Naive thymus-derived CD8-positive, alpha-beta T cell (primary cell): Measurements from ENCODE around the gene RHBDL1. TPM values are rescaled to one million over a fixed set of nuclear protein-coding genes. Genes with fewer than 3 reads are reported as not detected.

Experiments used
- ATAC-seq, 2 donors: fragments of 150-1000 bp; cut with Tn5 transposase in 1 of 2; sonication (Bioruptor Pico), chemical (Tn5 transposase) in 1 of 2; 1 replicate in 1 of 2; 2 replicates in 1 of 2; pipeline ENCODE4 v1.10.0; 2021; ENCODE audit warnings: mild to moderate bottlenecking in 2 of 2, moderate library complexity in 2 of 2
- POLR2A ChIA-PET: fragments of 350-600 bp; sonication (Branson Sonifier 250); formaldehyde crosslinking; loops from one replicate; lab custom pipeline; 2021; ENCODE audit warnings: antibody characterized with exemption; lab: Charles Lee
- DNase-seq, 10 donors: peaks; one replicate each; pipeline versions ENCODE4 v3.0.0 to v3.0.0-alpha.2; 2020 to 2022
- H3K27ac Mint-ChIP-seq, 10 donors: one replicate each; pipeline ENCODE4 v1.8.0; 2020 to 2022; ENCODE audit warnings: mild to moderate bottlenecking in 10 of 10, mixed read lengths in 10 of 10, moderate library complexity in 4 of 10, inconsistent platforms in 1 of 10
- H3K27me3 Mint-ChIP-seq, 5 donors: one replicate each; pipeline ENCODE4 v1.8.0; 2021 to 2022; ENCODE audit warnings: mixed read lengths in 5 of 5
- H3K36me3 Mint-ChIP-seq, 3 donors: one replicate each; pipeline ENCODE4 v1.8.0; 2020 to 2022; ENCODE audit warnings: mixed read lengths in 3 of 3, mild to moderate bottlenecking in 2 of 3, inconsistent platforms in 1 of 3
- H3K4me1 Mint-ChIP-seq, 4 donors: one replicate each; pipeline ENCODE4 v1.8.0; 2021 to 2022; ENCODE audit warnings: mixed read lengths in 4 of 4
- H3K4me3 Mint-ChIP-seq, 10 donors: one replicate each; pipeline ENCODE4 v1.8.0; 2020 to 2022; ENCODE audit warnings: mild to moderate bottlenecking in 10 of 10, mixed read lengths in 10 of 10, moderate library complexity in 6 of 10, inconsistent platforms in 1 of 10
- H3K9me3 Mint-ChIP-seq, 9 donors: one replicate each; pipeline ENCODE4 v1.8.0; 2020 to 2022; ENCODE audit warnings: mixed read lengths in 9 of 9, mild to moderate bottlenecking in 3 of 9, inconsistent platforms in 1 of 9, moderate library complexity in 1 of 9
- polyA plus RNA-seq, 3 donors: library from polyadenylated mRNA; unstranded; fragments of 300-500 nt; fragmentation: Illumina TruSeq; gene quantifications; one replicate each; pipeline ENCODE4 v1.2.3, GENCODE V29; 2021
- total RNA-seq, 8 experiments: library from RNA in 2 of 8; stranded (reverse) in 2 of 8; gene quantifications; one replicate each; pipeline ENCODE4 v1.2.3 and lab custom pipeline; 2021 to 2026

RHBDL1 gene
- total and polyA plus RNA-seq, 5 experiments from 2014 or later = 1.3 to 1.4 TPM; not detected in 3

DNA sequence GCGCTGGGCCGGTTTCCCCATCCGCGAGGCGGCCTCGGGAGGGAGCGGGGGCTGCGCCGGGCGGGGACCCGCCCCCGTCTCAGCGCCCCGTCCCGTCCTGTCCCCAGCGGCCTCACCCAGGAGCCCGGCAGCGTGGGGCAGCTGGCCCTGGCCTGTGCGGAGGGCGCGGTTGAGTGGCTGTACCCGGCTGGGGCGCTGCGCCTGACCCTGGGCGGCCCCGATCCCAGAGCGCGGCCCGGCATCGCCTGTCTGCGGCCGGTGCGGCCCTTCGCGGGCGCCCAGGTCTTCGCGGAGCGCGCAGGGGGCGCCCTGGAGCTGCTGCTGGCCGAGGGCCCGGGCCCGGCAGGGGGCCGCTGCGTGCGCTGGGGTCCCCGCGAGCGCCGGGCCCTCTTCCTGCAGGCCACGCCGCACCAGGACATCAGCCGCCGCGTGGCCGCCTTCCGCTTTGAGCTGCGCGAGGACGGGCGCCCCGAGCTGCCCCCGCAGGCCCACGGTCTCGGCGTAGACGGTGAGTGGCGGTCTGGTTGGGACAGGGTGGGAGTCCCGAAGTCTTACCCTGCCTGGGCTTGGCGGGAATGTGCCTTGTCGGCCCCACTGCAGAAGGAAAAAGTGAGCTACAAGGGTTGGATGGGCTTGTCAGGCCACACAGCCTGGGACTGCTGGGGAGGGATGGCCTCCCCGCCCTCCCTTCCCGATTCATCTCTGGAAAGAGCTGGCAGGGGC is 40.2 kb downstream of the RHBDL1 start:
- Mint-ChIP-seq H3K27ac (peak overlapping the region in 2 of 10 donors; percentile 20 to 52), H3K36me3 (no peaks in the 10 kb centered on the region), H3K4me1 (peaks cover 13 to 41% (median 33%) of the 10 kb centered on the region in 4 donors), H3K9me3 (no peaks in the 10 kb centered on the region), H3K4me3 (peak overlapping the region; percentile 50 to 83 (median 66)), H3K27me3 (peaks cover 0 to 7% (median 0%) of the 10 kb centered on the region in 5 donors)
- ATAC-seq = peak; percentile 9 to 33
- POLR2A ChIA-PET = interaction anchor here (0.6 to 21.0 kb wide), 13 partner anchors 8 to 93 kb away, joined by 3 to 411 read pairs (median 4); partner anchors contain the start of genes CCDC78, CHTF18, CIAO3 and HAGHL
- no peak for DNase-seq

DNA sequence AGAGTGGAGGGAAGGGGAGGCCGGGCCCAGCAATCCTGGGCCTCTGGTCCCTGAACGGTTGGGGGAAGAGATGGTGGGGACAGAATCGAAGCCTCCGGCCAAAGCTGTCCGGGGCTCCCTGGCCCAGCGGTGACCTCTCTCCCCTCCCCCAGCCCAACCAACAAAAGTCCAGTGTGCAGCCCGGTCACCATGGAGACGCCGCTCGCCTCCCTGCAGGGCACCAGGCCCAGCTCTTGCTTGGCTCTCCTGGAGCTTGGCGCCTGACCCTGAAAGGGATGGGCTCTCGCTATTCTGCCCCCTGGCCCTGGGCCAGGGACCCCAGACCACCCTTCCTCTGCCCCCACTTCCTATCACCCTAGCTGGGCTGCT is 40.7 kb downstream of the RHBDL1 start:
- peak overlapping the region in 1 of 10 donors; percentile 20 for H3K27ac Mint-ChIP-seq

DNA sequence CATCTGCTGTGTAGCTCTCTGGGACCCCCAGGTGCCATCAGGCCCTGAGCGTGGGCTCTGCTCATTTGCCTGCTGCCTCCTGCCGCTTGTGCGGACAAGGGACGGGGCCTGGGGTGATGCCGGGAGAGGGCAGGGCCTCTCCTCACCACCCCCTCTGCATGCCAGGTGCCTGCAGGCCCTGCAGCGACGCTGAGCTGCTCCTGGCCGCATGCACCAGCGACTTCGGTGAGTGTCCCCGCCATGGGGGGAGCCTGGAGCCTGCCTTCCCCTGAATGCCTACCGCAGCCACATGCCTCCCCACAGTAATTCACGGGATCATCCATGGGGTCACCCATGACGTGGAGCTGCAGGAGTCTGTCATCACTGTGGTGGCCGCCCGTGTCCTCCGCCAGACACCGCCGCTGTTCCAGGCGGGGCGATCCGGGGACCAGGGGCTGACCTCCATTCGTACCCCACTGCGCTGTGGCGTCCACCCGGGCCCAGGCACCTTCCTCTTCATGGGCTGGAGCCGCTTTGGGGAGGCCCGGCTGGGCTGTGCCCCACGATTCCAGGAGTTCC is 41.4 kb downstream of the RHBDL1 start:
- Mint-ChIP-seq H3K36me3 (no peaks in the 10 kb centered on the region), H3K9me3 (no peaks in the 10 kb centered on the region), H3K4me3 (peak overlapping the region in 6 of 10 donors; percentile 42 to 72 (median 56)), H3K4me1 (peaks cover 13 to 41% (median 34%) of the 10 kb centered on the region in 4 donors), H3K27me3 (peaks cover 0 to 3% (median 0%) of the 10 kb centered on the region in 5 donors), H3K27ac (no peak overlapping the region)
- ATAC-seq (no peak), DNase-seq (no peak)
- POLR2A ChIA-PET = interaction anchor here (0.9 to 21.0 kb wide), 6 partner anchors 10 to 68 kb away, joined by 3 to 411 read pairs (median 6); partner anchors contain the start of genes CCDC78, CIAO3, HAGHL and JMJD8

More for the DNA sequence above, 40.7 kb downstream of the RHBDL1 start:
- POLR2A ChIA-PET = interaction anchor here (0.6 to 21.0 kb wide), 12 partner anchors 9 to 92 kb away, joined by 3 to 411 read pairs (median 4); partner anchors contain the start of genes CCDC78, CHTF18, CIAO3 and HAGHL
- no peak for DNase-seq
- H3K9me3 Mint-ChIP-seq = no peaks in the 10 kb centered on the region
- no peaks in the 10 kb centered on the region for H3K36me3 Mint-ChIP-seq
- peaks cover 13 to 41% (median 33%) of the 10 kb centered on the region in 4 donors for H3K4me1 Mint-ChIP-seq
- H3K27me3 Mint-ChIP-seq = peaks cover 0 to 3% (median 0%) of the 10 kb centered on the region in 5 donors
- no peak for ATAC-seq
- H3K4me3 Mint-ChIP-seq = peak overlapping the region; percentile 39 to 83 (median 68)

DNA sequence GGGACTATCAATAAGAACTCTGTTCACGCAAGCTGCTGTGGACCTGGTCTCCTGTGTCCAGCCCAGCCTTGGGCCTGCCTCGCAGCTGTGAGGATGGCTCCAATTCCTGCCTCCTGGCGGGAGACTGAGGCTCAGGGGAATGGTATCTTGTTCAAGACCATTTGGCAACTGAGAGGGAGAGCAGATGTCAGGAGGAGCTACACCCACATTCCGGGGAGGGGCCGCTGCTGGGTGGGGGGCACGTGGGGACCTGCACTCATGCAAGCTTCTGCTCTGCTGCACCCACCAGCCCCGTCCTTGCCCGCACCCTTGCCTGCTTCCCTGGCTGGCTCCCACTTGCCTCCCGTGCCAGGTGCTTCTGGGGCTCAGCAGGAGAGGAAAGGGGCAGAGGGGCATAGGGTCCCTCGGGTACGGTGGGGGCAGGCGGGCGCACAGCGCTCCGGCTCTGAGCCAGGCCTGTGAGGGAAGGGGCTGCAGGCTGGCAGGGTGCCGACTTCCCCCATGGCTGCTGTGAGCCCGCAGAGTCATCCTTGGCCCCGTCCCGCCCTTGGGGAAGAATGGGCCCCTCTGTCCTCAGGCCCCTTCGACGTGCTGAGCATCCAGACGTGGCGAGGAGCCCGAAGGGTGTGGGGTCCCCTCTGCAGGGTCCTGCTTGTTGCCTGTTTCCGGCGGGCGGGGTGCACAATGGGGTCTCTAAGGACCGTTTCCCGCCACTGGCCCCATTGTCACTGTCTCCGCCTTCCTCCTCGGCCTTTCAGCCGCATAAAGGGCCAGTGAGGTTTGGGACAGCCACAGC is 42.2 kb downstream of the RHBDL1 start:
- H3K4me1 Mint-ChIP-seq = peaks cover 15 to 47% (median 40%) of the 10 kb centered on the region in 4 donors
- peak overlapping the region in 1 of 10 donors; percentile 32 for H3K4me3 Mint-ChIP-seq
- peaks cover 0 to 2% (median 0%) of the 10 kb centered on the region in 5 donors for H3K27me3 Mint-ChIP-seq

DNA sequence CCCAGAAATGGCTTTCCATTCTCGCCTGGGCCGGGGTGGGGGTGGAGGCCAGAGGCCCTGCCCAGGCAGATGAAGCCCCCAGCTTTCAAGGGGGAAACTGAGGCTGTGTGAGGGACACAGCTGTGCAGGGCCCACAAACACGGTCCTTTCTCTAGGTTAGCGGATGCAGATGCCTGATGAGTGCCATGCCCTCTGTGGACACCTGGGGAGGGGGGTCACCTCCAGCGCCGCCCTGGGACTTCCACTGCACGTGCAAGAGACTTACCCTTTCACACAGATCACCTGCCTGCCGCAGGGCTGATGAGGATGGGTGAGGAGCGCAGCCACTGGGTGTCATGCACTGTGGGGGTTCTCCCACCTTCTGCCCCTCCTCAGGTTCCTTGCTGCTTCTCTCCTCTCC is 42.9 kb downstream of the RHBDL1 start:
- H3K4me3 Mint-ChIP-seq = peak overlapping the region in 3 of 10 donors; percentile 80 to 95 (median 91)
- no peaks in the 10 kb centered on the region for H3K27me3 Mint-ChIP-seq
- H3K9me3 Mint-ChIP-seq = no peaks in the 10 kb centered on the region
- no peaks in the 10 kb centered on the region for H3K36me3 Mint-ChIP-seq
- H3K4me1 Mint-ChIP-seq = peaks cover 19 to 50% (median 44%) of the 10 kb centered on the region in 4 donors
- no peak for ATAC-seq
- no peak for DNase-seq
- peak overlapping the region in 3 of 10 donors; percentile 40 to 83 (median 51) for H3K27ac Mint-ChIP-seq
- POLR2A ChIA-PET = interaction anchor here (4.1 to 21.0 kb wide), 2 partner anchors 16 to 69 kb away, joined by 21 to 411 read pairs; partner anchors contain the start of genes CCDC78, CHTF18, CIAO3 and HAGHL

More for the DNA sequence above, 42.2 kb downstream of the RHBDL1 start:
- H3K27ac Mint-ChIP-seq = peak overlapping the region in 1 of 10 donors; percentile 62
- no peaks in the 10 kb centered on the region for H3K9me3 Mint-ChIP-seq
- ATAC-seq (no peak), DNase-seq (no peak)
- H3K36me3 Mint-ChIP-seq = no peaks in the 10 kb centered on the region
- POLR2A ChIA-PET = interaction anchor here (1.9 to 21.0 kb wide), 4 partner anchors 17 to 68 kb away, joined by 4 to 411 read pairs (median 11); partner anchors contain the start of genes CCDC78, CIAO3, HAGHL and JMJD8

DNA sequence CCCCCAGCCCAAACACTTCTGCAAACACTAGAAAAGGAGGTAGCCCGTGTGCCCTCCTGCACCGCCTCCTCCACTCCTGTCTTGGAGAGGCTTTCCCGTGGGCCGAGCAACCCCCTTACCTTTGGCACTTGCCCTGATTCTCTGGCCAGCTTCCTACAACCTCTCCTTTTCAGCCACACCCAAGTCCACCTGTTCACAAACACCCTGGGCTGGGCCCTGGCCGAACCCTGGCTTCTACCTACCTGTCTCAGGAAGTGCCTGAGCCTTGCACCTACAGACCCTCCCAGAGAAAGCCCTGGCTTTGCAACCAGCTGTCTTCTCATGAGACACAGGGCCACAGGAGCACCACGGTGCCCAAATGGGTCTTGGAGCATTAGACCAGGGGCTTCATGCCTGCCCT is 43.5 kb downstream of the RHBDL1 start:
- POLR2A ChIA-PET = interaction anchor here (1.2 to 21.0 kb wide), 3 partner anchors 16 to 69 kb away, joined by 3 to 411 read pairs (median 21); partner anchors contain the start of genes CCDC78, CHTF18, CIAO3 and HAGHL
- H3K27me3 Mint-ChIP-seq = no peaks in the 10 kb centered on the region
- no peak for DNase-seq
- H3K9me3 Mint-ChIP-seq = no peaks in the 10 kb centered on the region
- no peak for ATAC-seq
- H3K36me3 Mint-ChIP-seq = no peaks in the 10 kb centered on the region
- H3K4me1 Mint-ChIP-seq = peaks cover 21 to 53% (median 44%) of the 10 kb centered on the region in 4 donors
- H3K27ac Mint-ChIP-seq = peak overlapping the region; percentile 32 to 90 (median 78)
- peak overlapping the region; percentile 61 to 95 (median 84) for H3K4me3 Mint-ChIP-seq

DNA sequence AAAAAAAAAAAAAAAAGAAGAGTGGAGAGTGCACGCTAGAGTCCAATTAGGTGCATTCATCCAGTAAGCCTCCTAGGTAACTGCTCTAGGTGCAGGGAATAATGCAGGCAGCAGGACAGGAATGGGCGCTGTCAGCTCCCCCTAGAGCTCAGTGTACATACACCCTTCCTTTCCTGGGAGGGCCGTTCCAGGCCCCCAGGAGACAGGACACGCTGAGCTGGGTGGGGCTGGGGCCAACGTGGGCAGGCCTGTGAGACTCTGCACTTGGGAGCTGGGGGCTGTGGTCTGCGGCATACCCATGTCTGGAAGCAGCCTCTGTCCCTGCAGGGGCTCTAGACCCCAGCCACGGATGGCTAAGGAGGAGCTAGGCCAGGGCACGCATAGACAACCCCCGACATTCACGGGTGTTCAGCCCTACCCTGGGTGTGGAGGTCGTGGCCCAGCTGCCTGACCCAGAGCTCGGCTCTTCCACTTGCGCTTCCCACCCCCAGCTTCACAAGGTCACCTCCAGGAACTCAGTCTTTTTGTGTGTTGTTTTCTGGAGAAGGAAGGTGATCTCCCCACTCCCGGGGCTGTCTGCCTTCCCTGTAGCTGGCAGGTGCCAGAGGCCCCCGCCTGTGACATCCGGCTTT is 44.5 kb downstream of the RHBDL1 start:
- Mint-ChIP-seq H3K27ac (peak overlapping the region; percentile 63 to 96 (median 88)), H3K9me3 (no peaks in the 10 kb centered on the region), H3K4me3 (peak overlapping the region; percentile 79 to 95 (median 87)), H3K4me1 (peaks cover 21 to 48% (median 41%) of the 10 kb centered on the region in 4 donors), H3K36me3 (no peaks in the 10 kb centered on the region), H3K27me3 (no peaks in the 10 kb centered on the region)
- DNase-seq (peak in 2 of 10 donors; percentile 53 to 55), ATAC-seq (peak; percentile 4 to 5)
- POLR2A ChIA-PET = interaction anchor here (0.5 to 21.0 kb wide), 13 partner anchors 15 to 319 kb away, joined by 3 to 411 read pairs (median 3); partner anchors contain the start of genes CCDC78, CHTF18, CIAO3 and HAGHL

DNA sequence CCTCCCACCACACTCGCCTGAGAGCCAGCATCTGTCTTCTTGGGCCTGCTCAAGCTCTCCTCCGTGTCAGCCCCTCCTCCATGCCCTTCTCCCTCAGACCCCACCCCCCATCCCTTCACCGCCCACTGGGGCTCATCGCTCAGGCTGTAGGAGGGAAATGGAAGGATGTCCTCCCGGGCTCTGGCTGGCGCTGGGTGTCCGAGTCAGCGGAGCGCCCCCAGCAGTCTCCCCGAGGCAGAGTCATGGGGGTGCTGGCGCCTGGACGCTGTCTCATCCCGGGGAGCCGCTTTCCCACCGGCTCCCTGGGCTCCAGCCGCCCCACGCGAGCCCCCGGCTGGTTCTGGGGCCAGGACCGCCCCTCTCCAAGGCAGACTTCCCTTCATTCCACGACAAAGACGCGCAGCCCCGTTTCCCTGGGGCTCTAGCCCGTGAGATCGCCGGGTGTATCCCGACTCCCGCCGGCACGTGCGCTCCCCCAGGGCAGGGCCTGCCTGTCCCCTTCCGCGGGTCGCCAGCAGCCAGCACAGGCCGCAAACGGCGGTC is 45.0 kb downstream of the RHBDL1 start:
- no peaks in the 10 kb centered on the region for H3K9me3 Mint-ChIP-seq
- peak overlapping the region; percentile 79 to 95 (median 87) for H3K4me3 Mint-ChIP-seq
- H3K36me3 Mint-ChIP-seq = no peaks in the 10 kb centered on the region
- peaks cover 21 to 52% (median 41%) of the 10 kb centered on the region in 4 donors for H3K4me1 Mint-ChIP-seq
- peak overlapping the region; percentile 63 to 96 (median 88) for H3K27ac Mint-ChIP-seq
- POLR2A ChIA-PET = interaction anchor here (0.7 to 21.0 kb wide), 16 partner anchors 8 to 320 kb away, joined by 3 to 411 read pairs (median 4); partner anchors contain the start of genes CCDC78, CHTF18, CIAO3 and HAGHL
- ATAC-seq (peak; percentile 19 to 27), DNase-seq (peak in 5 of 10 donors; percentile 33 to 47 (median 41))
- H3K27me3 Mint-ChIP-seq = no peaks in the 10 kb centered on the region

DNA sequence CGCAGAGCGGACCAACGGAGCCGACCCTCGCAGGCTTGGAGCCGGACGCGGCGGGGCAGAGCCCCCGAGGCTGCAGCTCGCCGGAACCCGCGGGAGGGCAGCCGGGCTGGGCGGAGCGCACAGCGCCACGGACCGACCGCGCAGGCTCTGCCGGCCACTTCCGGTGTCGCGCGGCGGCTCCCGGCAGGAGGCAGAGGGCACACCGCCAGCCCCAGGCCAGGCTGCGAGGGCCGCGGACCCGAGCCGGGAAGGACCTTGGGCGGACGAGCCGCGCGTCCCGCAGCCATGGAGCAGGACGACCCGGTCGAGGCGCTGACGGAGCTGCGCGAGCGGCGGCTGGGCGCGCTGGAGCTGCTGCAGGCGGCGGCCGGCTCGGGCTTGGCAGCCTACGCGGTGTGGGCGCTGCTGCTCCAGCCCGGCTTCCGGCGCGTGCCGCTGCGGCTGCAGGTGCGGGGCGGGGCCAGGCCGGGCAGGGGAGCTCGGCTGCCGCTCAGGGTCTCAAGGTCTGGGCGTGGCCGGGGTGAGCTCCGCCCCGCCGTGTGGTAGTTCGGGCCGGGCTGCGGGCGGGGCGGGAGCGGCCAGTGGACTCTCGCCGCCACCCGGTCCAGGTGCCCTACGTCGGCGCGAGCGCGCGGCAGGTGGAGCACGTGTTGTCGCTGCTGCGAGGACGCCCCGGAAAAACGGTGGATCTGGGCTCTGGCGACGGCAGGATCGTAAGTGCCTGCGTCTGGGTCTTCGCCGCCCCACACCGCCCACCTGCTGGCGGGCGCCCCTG is 45.7 kb downstream of the RHBDL1 start, which contains the start of gene ANTKMT:
Gene ANTKMT (plus strand): TSS at position 157 of the 775 bp plus-strand sequence. CDS start 129 bp downstream, at position 286.
- POLR2A ChIA-PET = interaction anchor here (0.8 to 21.0 kb wide), 14 partner anchors 9 to 321 kb away, joined by 3 to 411 read pairs (median 4); partner anchors contain the start of genes CCDC78, CHTF18, CIAO3 and HAGHL
- Mint-ChIP-seq H3K36me3 (no peaks in the 10 kb centered on the region), H3K27me3 (no peaks in the 10 kb centered on the region), H3K27ac (peak within 1 kb of the TSS; percentile 69 to 96 (median 91)), H3K9me3 (no peaks in the 10 kb centered on the region), H3K4me3 (peak within 1 kb of the TSS; percentile 79 to 95 (median 87)), H3K4me1 (peaks cover 25 to 51% (median 38%) of the 10 kb centered on the region in 4 donors)
- ATAC-seq (peak; percentile 71), DNase-seq (peak; percentile 66 to 83 (median 78))
